Stimulated activated CD8-positive, alpha-beta memory T cell treated with anti-CD3 and anti-CD28 coated beads, Interleukin-12 subunit alpha, Interleukin-12 subunit beta, amount 100 ng/mL, for 1 hour (primary cell): ENCODE data around the gene ARRDC5.
"Not testable (repeated sequence)": the region's sequence is repeated elsewhere in the genome, so short reads cannot be mapped to it uniquely, and the experiment has no call there.

Experiments
- DNase-seq: peaks from one replicate; pipeline ENCODE4 v3.0.0-alpha.2; 2020; ENCODE audit warnings: low read depth

The ARRDC5 gene

DNA sequence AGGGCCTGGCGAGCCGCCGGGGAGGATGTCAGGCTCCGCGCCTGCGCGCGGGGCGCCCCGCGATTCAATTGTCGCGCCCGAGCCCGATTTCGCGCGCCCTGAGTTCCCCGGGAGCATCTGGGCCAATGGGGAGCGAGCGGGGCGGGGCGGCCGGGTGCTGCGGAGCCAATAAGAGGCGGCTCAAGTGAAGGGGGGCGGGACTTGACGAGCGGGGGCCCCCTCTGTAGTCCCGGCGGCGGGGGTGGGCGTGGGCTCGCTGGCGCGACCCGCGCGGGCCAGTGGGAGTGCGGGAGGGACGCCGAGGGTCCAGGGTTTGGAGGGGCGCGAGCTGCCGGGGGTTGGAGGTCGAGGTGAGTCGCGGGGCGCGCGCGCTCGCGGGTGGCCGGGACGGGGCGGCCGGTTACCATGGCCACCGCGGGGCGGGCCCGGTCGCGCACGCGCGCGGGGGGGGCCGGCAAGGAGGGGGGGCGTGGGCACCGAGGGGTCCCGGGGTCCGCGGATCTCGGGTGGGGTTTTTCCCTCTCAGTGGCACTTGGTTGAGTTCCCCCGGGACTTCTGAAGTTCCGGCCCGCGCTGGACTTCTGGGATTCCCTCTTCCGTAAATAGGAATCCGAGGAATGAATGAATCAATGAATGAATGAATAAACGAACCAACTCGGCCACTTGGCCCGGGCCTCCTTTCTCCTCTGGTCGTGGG lies 7.3 kb upstream of the ARRDC5 start:
- DNase-seq = peak; percentile 82

DNA sequence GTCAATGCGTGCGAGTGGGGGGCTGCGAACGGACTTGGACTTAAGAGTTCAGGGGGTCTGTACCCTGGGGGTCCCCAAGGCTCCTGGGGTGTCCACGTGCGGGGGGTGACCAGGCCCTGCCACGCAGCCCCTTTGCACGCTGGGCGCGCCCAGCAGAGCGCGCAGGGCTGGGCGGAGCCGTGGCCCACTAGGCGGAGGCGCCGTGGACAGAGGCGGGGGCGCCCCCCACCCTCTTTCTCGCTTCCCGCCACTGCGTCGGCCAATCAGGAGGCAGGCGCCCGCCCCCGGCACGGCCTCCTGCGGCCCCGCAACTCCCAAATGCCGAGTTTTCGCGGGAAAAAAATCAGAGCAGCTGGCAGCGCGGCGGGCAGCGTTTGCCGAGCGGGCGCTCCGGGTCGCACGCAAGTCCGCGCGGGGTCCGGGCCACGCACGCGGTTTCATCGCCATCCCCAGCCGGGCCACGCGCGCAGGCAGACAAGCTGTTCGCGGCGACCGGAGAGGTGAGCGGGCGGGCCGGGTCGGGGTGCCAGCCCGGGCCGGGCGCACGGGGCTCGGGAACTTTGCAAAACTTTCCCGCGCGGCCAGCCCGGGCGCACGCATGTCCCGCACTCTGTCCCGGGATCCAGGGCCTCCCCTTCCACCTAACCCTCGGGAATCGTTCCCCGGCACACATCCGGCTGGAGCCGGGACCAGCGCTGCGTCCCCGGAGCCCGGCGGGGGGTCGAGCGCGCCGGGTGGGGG lies 6.6 kb upstream of the ARRDC5 start, which contains the start of gene UHRF1:
TSS of gene UHRF1 (plus strand) at position 346 of the 741 bp plus-strand sequence. CDS start 1,385 bp downstream, outside the sequence.
- no peak for DNase-seq

DNA sequence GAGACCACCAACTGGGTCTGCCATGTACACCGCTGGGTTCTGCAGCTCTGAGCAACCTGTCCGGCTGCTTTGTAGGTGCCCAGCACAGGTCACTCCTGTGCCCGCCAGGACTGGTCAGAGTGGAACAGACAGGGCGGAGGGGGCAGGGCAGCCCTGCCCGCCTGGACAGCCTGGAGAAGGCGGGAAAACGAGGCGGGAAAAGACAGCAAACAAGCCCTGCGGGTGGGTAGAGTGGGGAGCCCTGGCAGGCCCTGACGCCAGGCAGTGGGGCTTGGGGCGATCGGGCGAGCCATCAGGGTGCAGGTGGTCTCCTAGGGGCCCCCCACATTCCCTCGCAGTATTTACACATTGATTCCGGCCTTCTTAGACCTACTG lies 6.1 kb upstream of the ARRDC5 start:
- DNase-seq = no peak

DNA sequence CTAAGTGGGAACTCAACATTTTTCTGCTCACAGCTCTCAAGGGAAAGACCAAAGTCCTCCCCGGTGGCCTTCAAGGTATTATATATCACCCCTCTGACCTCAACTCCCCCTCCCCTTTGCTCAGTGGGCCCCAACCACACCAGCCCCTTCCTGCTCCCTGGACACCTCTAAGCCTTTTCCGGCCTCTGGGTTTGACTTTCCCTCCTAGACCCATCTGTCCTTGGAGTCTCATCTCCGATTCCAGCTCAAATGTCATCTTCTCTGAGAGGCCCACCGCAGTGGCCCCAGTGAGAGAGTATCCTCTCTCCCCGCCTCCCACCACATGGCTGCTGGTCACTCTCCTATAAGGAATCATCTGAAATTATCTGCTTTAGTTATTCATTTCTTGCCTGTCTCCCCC lies 5.7 kb upstream of the ARRDC5 start:
- no peak for DNase-seq

DNA sequence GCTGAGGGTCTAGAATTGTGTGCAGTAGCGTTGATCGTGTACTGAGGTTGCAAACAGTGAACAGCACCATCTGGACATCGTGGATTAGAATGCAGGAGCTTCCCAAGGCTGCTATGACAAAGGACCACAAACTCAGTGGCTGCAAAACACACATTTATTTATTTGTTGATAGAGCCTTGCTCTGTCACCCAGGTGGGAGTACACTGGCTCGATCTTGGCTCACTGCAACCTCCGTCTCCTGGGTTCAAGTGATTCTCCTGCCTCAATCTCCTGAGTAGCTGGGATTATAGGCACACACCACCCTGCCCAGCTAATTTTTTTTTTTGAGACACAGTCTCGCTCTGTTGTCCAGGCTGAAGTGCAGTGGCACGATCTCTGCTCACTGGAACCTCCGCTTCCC lies 4.3 kb upstream of the ARRDC5 start:
- DNase-seq = no peak

DNA sequence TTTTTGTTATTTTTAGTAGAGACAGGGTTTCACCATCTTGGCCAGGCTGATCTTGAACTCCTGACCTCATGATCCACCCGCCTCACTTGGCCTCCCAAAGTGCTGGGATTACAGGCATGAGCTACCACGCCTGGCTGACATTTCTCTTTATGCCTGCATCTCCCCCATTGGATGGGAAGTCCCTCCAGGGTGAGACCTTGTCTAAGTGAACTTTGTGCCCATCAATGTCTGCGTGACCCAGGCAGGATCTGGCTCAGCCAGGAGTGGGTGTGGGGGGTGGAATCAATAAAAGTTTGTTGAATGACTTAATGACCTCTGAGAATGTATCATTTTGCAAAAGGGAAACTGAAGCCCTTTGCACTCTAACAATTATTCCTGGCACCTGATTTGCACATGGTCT lies 1.8 kb upstream of the ARRDC5 start:
- DNase-seq = no peak

DNA sequence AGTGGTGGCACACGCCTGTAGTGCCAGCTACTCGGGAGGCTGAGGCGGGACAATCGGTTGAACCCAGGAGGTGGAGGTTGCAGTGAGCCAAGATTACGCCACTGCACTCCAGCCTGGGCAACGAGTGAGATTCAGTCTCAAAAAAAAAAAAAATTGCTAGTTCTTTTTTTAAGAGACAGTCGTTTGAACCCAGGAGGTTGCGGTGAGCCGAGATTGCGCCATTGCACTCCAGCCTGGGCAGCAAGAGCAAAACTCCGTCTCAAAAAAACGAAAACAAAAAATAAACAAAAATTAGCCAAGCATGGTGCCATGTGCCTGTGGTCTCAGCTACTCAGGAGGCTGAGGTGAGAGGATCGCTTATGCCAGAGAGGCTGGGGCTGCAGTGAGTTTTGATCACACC lies 1.8 kb downstream of the ARRDC5 start:
- DNase-seq = not testable (repeated sequence)

DNA sequence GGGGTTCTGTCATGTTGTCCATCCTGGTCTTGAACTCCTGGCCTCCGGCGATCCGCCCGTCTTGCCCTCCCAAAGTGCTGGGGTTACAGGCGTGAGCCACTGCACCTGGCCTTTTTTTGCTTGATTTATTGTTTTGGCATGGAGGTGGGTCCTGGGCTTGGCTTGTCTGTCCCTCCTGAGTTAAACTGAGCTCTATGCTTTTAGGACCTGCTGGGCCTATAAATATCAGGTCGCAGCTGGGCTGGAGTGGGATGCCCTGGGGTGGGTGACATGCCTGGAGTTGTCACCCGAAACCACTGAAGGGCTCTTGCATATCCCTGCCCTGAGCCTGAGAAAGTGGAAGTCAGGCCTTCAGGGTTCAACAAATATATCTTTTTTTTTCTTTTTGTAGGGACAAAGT lies 5.5 kb downstream of the ARRDC5 start:
- no peak for DNase-seq

DNA sequence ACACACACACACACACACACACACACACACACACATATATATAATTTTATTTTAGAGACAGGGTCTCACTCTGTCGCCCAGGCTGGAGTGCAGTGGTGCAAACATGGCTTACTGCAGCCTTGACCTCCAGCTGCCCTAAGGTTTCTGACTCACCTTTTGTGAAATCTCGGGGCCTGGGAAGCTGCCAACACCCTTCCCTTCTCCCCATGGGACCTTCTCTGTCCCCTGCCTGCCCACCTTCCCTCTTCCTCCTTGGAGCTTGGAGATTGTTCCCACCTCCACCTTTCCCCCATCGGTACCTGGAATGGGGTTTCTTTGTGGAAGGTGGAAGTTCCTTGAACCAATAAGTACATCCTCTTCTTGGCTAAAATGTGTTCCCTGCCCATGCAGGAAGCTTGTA lies 6.3 kb downstream of the ARRDC5 start:
- DNase-seq = no peak

DNA sequence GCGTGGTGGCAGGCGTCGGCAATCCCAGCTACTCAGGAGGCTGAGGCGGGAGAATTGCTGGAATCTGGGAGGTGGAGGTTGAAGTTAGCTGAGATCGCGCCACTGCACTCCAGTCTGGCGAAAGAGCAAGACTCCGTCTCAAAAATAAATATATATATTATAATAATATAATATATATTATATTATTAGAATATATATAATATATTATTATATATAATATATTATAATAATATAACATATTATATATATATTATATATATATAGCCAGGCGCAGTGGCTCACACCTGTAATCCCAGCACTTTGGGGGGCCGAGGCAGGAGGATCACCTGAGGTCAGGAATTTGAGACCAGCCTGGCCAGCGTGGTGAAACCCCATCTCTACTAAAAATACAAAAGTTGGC lies 9.7 kb downstream of the ARRDC5 start:
- not testable (repeated sequence) for DNase-seq

DNA sequence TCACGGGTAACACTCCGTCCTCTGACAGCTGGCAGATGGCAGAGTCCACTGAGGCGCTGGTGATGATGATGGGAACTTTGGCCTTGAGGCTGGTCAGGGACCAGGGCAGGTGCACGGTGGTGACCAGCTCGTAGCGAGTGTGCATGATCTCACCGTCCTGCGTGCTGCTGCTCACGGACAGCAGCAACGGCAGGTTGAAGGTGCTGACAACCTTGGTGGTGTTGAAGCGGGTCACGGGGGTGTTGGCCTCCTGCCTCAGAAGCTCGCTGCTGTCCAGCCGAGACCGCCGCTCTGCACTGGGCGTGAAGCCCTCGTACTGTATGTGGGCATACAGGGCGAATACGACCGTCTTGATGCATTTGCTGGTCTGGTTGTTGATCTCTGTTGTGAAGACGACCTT lies 11.6 kb downstream of the ARRDC5 start:
- no peak for DNase-seq

DNA sequence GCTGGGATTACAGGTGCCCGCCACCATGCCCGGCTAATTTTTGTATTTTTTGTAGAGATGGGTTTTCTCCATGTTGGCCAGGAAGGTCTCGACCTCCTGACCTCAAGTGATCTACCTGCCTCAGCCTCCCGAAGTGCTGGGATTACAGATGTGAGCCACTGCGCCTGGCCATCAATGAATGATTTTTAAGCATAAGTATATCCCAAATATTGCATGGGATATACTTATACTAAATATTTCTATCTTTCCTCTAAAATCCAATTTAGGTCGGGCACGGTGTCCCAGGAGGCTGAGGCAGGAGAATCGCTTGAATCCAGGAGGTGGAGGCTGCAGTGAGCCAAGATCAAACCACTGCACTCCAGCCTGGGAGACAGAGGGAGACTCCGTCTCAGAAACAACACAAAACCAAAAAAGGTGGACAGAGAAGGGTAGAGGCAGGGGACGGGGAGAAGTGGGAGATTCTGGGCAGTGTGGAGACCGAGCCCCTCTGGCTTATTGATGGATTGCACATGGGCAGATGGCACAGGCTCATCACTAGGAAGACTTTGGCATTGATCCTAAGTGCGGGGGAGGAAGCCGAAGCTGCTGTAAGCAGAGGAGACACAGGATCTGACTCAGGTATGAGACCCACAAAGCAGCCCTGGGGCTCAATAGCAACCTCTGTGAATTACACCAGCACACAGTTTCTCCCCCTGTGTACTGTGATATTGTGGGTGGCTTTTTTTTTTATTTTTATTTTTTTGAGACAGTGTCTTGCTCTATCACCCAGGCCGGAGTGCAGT lies 13.5 kb downstream of the ARRDC5 start:
- no peak for DNase-seq

DNA sequence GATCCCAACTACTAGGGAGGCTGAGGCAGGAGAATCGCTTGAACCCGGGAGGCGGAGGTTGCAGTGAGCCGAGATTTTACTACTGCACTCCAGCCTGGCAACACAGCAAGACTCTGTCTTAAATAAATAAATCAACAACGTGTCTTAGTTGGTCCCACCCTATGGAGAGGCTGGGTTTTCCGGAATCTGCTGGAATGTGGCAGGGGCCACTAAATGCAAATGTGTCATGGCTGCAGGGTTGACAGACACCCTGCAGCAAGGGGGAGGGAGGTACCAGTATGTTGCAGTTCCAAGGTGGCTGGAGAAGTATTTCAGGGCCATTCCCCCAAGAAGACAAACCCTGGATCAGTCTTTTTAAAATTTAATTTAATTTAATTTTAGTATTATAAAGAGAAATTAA lies 14.9 kb downstream of the ARRDC5 start:
- not testable (repeated sequence) for DNase-seq

DNA sequence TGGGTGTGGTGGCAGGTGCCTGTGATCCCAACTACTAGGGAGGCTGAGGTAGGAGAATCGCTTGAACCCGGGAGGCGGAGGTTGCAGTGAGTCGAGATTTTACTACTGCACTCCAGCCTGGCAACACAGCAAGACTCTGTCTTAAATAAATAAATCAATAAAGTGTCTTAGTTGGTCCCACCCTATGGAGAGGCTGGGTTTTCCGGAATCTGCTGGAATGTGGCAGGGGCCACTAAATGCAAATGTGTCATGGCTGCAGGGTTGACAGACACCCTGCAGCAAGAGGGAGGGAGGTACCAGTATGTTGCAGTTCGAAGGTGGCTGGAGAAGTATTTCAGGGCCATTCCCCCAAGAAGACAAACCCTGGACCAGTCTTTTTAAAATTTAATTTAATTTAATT lies 17.7 kb downstream of the ARRDC5 start:
- DNase-seq = not testable (repeated sequence)

DNA sequence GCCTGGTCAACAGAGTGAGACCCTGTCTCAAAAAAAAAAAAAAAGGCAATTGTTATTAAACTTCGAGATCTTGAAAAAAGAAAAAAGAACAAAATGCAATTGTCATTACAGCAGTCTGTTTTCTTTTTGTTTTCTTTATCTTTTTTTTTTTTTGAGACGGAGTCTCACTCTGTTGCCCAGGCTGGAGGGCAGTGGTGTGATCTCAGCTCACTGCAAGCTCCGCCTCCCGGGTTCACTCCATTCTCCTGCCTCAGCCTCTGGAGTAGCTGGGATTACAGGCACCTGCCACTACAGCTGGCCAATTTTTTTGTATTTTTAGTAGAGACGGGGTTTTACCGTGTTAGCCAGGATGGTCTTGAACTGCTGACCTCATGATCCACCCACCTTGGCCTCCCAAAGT lies 19.8 kb downstream of the ARRDC5 start:
- DNase-seq = not testable (repeated sequence)

DNA sequence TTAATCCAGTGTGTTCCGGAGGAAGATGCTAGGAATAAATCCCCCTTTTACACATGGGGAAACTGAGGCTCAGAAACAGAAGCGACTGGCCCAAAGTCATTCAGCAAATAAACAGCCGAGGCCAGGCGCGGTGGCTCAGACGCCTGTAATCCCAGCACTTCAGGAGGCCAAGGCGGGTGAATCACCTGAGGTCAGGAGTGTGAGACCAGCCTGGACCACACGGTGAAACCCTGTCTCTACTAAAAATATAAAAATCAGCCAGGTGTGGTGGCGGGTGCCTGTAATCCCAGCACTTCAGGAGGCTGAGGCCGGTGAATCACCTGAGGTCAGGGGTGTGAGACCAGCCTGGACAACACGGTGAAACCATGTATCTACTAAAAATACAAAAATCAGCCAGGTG lies 23.7 kb downstream of the ARRDC5 start:
- no peak for DNase-seq

DNA sequence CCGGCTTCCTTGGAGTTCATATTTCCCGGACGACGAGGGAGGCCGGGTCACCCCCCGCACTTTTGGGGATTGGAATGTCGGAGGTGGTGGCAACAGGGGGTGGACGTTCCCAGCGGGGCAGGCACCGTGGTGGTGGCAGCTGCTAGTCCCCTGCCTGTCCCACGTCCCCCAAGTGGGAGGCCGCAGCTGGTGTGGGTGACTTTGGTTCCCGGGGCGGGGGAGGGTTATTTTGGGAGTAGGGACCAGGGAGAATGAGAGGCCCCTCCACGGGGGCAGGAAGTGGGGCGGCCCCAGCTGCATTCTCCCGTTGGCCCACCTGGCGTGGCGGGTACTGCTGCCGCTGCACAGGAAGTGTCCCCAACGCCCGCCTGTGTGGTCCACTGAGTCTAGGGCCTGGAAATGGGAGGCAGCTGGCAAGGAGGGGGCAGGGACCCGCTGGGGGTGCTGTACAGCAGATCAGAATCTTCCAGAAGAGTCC lies 24.2 kb downstream of the ARRDC5 start:
- no peak for DNase-seq

DNA sequence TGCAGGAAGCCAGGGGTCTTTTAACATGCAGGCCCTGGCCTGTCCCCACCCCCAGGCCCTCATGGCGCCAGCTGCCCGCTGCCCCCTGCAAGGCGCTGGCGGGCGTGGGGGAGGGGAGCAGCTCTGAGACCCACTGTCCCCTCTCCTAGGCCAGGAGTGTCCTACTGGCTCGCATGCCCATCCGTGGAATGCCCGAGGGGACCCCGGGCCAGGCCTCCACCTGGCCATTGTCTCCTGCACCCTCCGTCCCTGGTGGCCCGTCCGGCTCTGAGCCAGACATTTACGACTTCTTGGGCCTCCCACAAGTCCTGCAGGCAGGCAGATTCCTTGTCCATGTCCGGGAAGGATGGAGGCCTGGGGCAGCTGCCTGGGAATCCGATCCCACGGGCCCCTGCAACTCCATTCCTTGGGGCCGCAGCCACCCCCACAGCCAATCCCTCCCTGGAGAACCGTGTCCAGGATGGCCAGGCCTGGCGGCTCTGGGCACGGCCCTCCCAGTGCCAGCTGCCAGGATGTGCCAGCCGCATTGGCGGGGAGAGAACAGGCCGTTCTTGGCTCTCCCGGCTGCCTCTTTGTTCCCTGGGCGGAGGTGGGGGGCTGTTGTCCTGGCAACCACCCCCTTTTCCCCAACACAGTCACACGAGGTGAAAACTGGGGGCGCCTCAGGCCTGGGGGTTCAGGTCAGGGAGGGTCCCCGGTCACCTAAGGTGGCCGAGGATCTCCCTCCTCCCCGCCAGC lies 24.8 kb downstream of the ARRDC5 start:
- no peak for DNase-seq

DNA sequence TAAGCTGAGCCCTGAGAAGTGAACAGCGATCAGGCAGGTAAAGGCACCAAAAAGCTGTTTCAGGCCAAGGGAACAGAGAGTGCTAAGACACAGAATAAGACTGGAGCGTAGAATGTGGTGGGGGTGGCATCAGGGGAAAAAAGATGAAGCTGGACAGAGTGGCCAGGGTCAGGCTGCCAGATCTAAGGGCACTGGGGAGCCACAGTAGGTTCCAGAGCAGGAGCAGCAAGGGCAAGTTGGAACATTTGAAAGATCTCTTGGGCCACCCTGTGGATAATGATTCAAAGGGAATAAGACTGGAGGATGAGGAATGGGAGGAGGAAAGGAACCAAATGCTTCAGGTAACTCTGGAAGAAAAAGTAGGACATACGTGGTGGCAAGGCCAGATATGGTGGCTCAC lies 28.8 kb downstream of the ARRDC5 start:
- no peak for DNase-seq

DNA sequence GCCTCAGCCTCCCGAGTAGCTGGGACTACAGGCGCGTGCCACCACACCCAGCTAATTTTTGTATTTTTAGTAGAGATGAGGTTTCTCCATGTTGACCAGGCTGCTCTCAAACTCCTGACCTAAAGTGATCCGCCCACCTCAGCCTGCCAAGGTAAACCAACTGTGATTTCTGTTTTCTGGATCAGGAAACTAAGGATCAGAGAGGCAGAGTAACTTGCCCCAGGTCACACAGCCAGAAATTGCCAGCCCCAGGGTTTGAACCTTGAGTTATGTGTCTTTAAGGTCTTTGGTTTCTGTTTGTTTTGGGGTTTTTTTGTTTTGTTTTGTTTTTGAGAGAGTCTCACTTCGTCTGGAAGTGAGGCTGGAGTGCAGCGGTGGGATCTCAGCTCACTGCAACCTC lies 31.0 kb downstream of the ARRDC5 start:
- DNase-seq = no peak

DNA sequence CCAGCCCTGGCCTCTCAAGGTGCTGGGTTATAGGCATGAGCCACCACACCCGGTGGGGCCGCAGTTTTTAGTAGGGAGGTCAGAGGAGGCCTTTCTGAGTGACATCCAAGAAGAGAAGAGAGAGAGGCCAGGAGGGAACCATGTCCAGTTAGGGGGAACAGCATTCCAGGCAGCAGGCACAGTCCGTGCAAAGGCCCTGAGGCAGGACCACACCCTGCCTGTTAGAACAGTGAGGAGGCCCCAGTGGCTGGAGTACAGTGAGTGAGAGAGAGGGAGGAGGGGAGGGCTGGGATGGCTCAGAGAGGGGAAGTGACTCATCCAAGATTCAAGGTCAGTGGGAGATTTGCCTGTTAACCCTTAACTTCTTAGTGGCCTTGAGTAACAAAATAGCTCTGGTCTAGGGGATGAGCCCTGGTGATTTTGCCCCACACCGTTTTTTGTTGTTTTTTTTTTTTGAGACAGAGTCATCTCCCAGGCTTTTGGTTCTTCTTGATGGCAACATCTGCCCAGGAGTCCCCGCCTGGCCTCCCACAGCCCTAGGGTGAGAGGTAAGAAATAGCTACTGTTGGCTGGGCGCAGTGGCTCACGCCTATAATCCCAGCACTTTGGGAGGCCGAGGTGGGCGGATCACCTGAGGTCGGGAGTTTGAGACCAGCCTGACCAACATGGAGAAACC lies 32.5 kb downstream of the ARRDC5 start:
- no peak for DNase-seq
